H1 (cell line): Measurements from ENCODE around the gene NRN1L. TPM values are rescaled to one million over a fixed set of nuclear protein-coding genes. Genes with fewer than 3 reads are reported as not detected.

Experiments
- CTCF ChIA-PET: fragments of 300-600 bp; sonication (Branson Sonifier 250); formaldehyde crosslinking; loops from one replicate; lab custom pipeline; 2021; ENCODE audit not compliant: partially characterized antibody; lab: Charles Lee
- POLR2A ChIA-PET: fragments of 300-600 bp; sonication (Branson Sonifier 250); formaldehyde crosslinking; loops from one replicate; lab custom pipeline; 2021; ENCODE audit warnings: inconsistent platforms; ENCODE audit not compliant: partially characterized antibody; lab: Charles Lee
- DNase-seq, 2 experiments: peaks; one replicate each; pipeline versions ENCODE4 v3.0.0 to v3.0.0-alpha.2; 2010 to 2022; ENCODE audit warnings: low spot score in 2 of 2, low read depth in 1 of 2, mixed read lengths in 1 of 2
- FAIRE-seq: peaks from 2 replicates; lab custom pipeline; 2011; peaks lifted over from hg19 to GRCh38; lab: Jason Lieb, UNC
- H2AFZ ChIP-seq: 2 replicates; pipeline ENCODE4 v1.8.1; 2012; ENCODE audit warnings: low read length, inconsistent platforms
- H2AK5ac ChIP-seq: 2 replicates; pipeline ENCODE4 v1.6.1; 2013; ENCODE audit warnings: low read depth, low read length
- H2BK120ac ChIP-seq: replicated peaks from 2 replicates; pipeline ENCODE3; 2013; ENCODE audit warnings: low read depth, low read length, inconsistent platforms
- H2BK12ac ChIP-seq: 2 replicates; pipeline ENCODE4 v1.6.1; 2013; ENCODE audit warnings: low read depth, low read length
- H2BK15ac ChIP-seq: 2 replicates; pipeline ENCODE4 v1.6.1; 2013; ENCODE audit warnings: low read length
- H2BK20ac ChIP-seq: 2 replicates; pipeline ENCODE4 v1.6.1; 2013; ENCODE audit warnings: low read length
- H2BK5ac ChIP-seq: 2 replicates; pipeline ENCODE4 v1.6.1; 2013; ENCODE audit warnings: low read depth, low read length
- H3K14ac ChIP-seq: 2 replicates; pipeline ENCODE4 v1.6.1; 2013; ENCODE audit warnings: inconsistent platforms; ENCODE audit not compliant: insufficient read length
- H3K18ac ChIP-seq: 2 replicates; pipeline ENCODE4 v1.6.1; 2013; ENCODE audit warnings: low read length; ENCODE audit errors: extremely low read depth
- H3K23ac ChIP-seq: 2 replicates; pipeline ENCODE4 v1.6.1; 2013; ENCODE audit warnings: inconsistent platforms; ENCODE audit not compliant: insufficient read length
- H3K23me2 ChIP-seq: 2 replicates; pipeline ENCODE4 v1.6.1; 2013; ENCODE audit warnings: low read depth, low read length
- H3K27ac ChIP-seq: 2 replicates; pipeline ENCODE4 v1.6.1; 2011; ENCODE audit warnings: low read depth, low read length, inconsistent platforms
- H3K27me3 ChIP-seq, 4 experiments: replicated peaks in 1 of 4; 1 replicate in 1 of 4; 2 replicates in 3 of 4; pipeline versions ENCODE4 v1.6.1 to v1.8.1; 2011 to 2013; ENCODE audit warnings: low read length in 3 of 4, mild to moderate bottlenecking in 3 of 4, inconsistent platforms in 2 of 4, mixed read lengths in 2 of 4, moderate library complexity in 1 of 4; ENCODE audit not compliant: control insufficient read depth in 3 of 4, insufficient read depth in 3 of 4; ENCODE audit errors: extremely low read depth in 1 of 4
- H3K36me3 ChIP-seq, 4 experiments: 2 replicates each; pipeline versions ENCODE4 v1.6.1 to v1.8.1; 2011 to 2013; ENCODE audit warnings: mild to moderate bottlenecking in 4 of 4, low read length in 3 of 4, moderate library complexity in 2 of 4, control low read depth in 1 of 4, inconsistent platforms in 1 of 4; ENCODE audit not compliant: insufficient read depth in 4 of 4, control insufficient read depth in 2 of 4
- H3K4ac ChIP-seq: replicated peaks from 2 replicates; pipeline ENCODE3; 2013; ENCODE audit warnings: low read length, low read depth, mixed read lengths, inconsistent platforms; ENCODE audit not compliant: insufficient read length
- H3K4me1 ChIP-seq, 4 experiments: replicated peaks in 1 of 4; 1 replicate in 1 of 4; 2 replicates in 3 of 4; pipeline versions ENCODE4 v1.6.1 to v1.8.1; 2011 to 2013; ENCODE audit warnings: low read length in 3 of 4, inconsistent platforms in 2 of 4, mixed read lengths in 1 of 4; ENCODE audit not compliant: insufficient read depth in 4 of 4, control insufficient read depth in 3 of 4
- H3K4me2 ChIP-seq, 2 experiments: 2 replicates each; pipeline versions ENCODE4 v1.6.1 to v1.8.1; 2011 to 2013; ENCODE audit warnings: low read depth in 2 of 2, low read length in 2 of 2, control low read depth in 1 of 2, inconsistent platforms in 1 of 2, mild to moderate bottlenecking in 1 of 2; ENCODE audit not compliant: insufficient read depth in 1 of 2
- H3K4me3 ChIP-seq, 4 experiments: fragments of 200-600, 300-600 bp in 1 of 4; sonication (generic), shearing (Covaris generic), sonication (Bioruptor Twin) in 1 of 4; 2 replicates each; pipeline versions ENCODE4 v1.5.1 to v1.8.1; 2011 to 2016; ENCODE audit warnings: low read length in 4 of 4, low read depth in 3 of 4, control low read depth in 2 of 4, inconsistent platforms in 2 of 4, mild to moderate bottlenecking in 2 of 4, mixed read lengths in 1 of 4, moderate library complexity in 1 of 4; ENCODE audit not compliant: insufficient read depth in 2 of 4; ENCODE audit errors: extremely low read depth in 1 of 4
- H3K56ac ChIP-seq: replicated peaks from 2 replicates; pipeline ENCODE3; 2013; ENCODE audit warnings: low read depth, mild to moderate bottlenecking, mixed read lengths, low read length, inconsistent platforms; ENCODE audit not compliant: insufficient read length
- H3K79me1 ChIP-seq: 2 replicates; pipeline ENCODE4 v1.6.1; 2013; ENCODE audit warnings: low read depth, low read length, control low read depth
- H3K79me2 ChIP-seq, 2 experiments: 2 replicates each; pipeline versions ENCODE4 v1.6.1 to v1.8.1; 2012 to 2013; ENCODE audit warnings: low read length in 2 of 2, mild to moderate bottlenecking in 2 of 2, inconsistent platforms in 1 of 2; ENCODE audit not compliant: insufficient read depth in 2 of 2, control insufficient read depth in 1 of 2
- H3K9ac ChIP-seq, 4 experiments: replicated peaks in 1 of 4; 1 replicate in 1 of 4; 2 replicates in 3 of 4; pipeline versions ENCODE4 v1.6.1 to v1.8.1; 2011 to 2013; ENCODE audit warnings: low read depth in 3 of 4, low read length in 3 of 4, control low read depth in 2 of 4, mild to moderate bottlenecking in 2 of 4, moderate library complexity in 2 of 4, inconsistent platforms in 1 of 4; ENCODE audit errors: extremely low read depth in 1 of 4
- H3K9me3 ChIP-seq, 2 experiments: 2 replicates each; pipeline versions ENCODE4 v1.6.1 to v1.8.1; 2012 to 2013; ENCODE audit warnings: mild to moderate bottlenecking in 2 of 2, moderate library complexity in 2 of 2, control low read depth in 1 of 2, inconsistent platforms in 1 of 2, low read depth in 1 of 2, low read length in 1 of 2, mixed read lengths in 1 of 2; ENCODE audit not compliant: insufficient read depth in 2 of 2
- H4K20me1 ChIP-seq, 2 experiments: replicated peaks in 1 of 2; 2 replicates each; pipeline versions ENCODE3 to v1.8.1; 2011 to 2013; ENCODE audit warnings: inconsistent platforms in 2 of 2, low read length in 2 of 2, mild to moderate bottlenecking in 1 of 2; ENCODE audit not compliant: insufficient read depth in 2 of 2, control insufficient read depth in 1 of 2
- H4K5ac ChIP-seq: 2 replicates; pipeline ENCODE4 v1.6.1; 2013; ENCODE audit warnings: low read length, low read depth, mixed read lengths, inconsistent platforms; ENCODE audit not compliant: insufficient read length
- H4K8ac ChIP-seq: 2 replicates; pipeline ENCODE4 v1.8.0; 2013; ENCODE audit warnings: mild to moderate bottlenecking, moderate library complexity, low read length, inconsistent platforms; ENCODE audit not compliant: insufficient read depth; ENCODE audit errors: extremely low read depth
- H4K91ac ChIP-seq: replicated peaks from 2 replicates; pipeline ENCODE3; 2013; ENCODE audit warnings: low read length, mixed read lengths, inconsistent platforms; ENCODE audit not compliant: insufficient read length
- MAFK ChIP-seq: IDR thresholded peaks from 2 replicates; pipeline ENCODE4 v1.6.1; 2012; ENCODE audit warnings: low read depth, mild to moderate bottlenecking, improper control_type of control experiment, low read length
- WGBS, 2 experiments: shearing (Covaris generic) in 1 of 2; methylation state at CpG; one replicate each; pipeline versions ENCODE4 v1.1.6 to v1.1.7; 2013 to 2015; ENCODE audit warnings: low lambda C conversion rate in 2 of 2, mixed read lengths in 2 of 2, inconsistent platforms in 1 of 2, low coverage in 1 of 2, missing lambda C conversion rate in 1 of 2; ENCODE audit not compliant: insufficient replicate concordance in 2 of 2, insufficient coverage in 1 of 2, insufficient read length in 1 of 2; ENCODE audit errors: extremely low coverage in 1 of 2, missing lambda C conversion rate in 1 of 2; 5-methylcytosine and 5-hydroxymethylcytosine counted together
- polyA plus RNA-seq, 7 experiments: library from polyadenylated mRNA; depleted of rRNA in 3 of 7; stranded (reverse) in 5 of 7; unstranded in 2 of 7; fragments of >200 nt in 5 of 7; fragments of 200-250 nt in 2 of 7; gene quantifications; 1 replicate in 5 of 7; 2 replicates in 1 of 7; 4 replicates in 1 of 7; pipeline versions ENCODE4 v1.2.1 to v1.2.3, GENCODE V29; 2011 to 2013; ENCODE audit warnings: missing spikeins in 2 of 7, mixed read lengths in 2 of 7
- total RNA-seq: library from RNA; stranded (reverse); fragmentation: NEBNext Ultra II Directional; extraction: Animal tissue kit (Norgen Biotek cat#: 25700); gene quantifications from 2 replicates; pipeline ENCODE4 v1.2.1, GENCODE V29; 2021
- TF ChIP-seq, protein P1 (sequence below), 3 experiments: IDR thresholded peaks; 1 replicate in 2 of 3; 2 replicates in 1 of 3; pipeline versions ENCODE4 v1.5.1 to v1.6.1; 2011; ENCODE audit warnings: low read length in 3 of 3, mild to moderate bottlenecking in 3 of 3, inconsistent platforms in 2 of 3, low read depth in 1 of 3, moderate library complexity in 1 of 3; ENCODE audit not compliant: insufficient read depth in 1 of 3; ENCODE audit errors: control extremely low read depth in 1 of 3

The NRN1L gene
- total and polyA plus RNA-seq, 2 of the 8 experiments (the other 6 are each of a cell fraction or from before 2014, with no cell fraction given), result 4.1 to 35.2 TPM

DNA sequence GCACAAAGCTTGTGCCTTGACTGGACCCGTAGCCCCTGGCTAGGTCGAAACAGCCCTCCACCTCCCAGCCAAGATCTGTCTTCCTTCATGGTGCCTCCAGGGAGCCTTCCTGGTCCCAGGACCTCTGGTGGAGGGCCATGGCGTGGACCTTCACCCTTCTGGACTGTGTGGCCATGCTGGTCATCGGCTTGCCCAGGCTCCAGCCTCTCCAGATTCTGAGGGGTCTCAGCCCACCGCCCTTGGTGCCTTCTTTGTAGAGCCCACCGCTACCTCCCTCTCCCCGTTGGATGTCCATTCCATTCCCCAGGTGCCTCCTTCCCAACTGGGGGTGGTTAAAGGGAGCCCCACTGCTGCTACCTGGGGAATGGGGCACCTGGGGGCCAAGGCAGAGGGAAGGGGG, 43.5 kb downstream of the NRN1L start:
- Histone ChIP-seq H2BK120ac (no peak overlapping the region), H3K56ac (no peak overlapping the region), H4K5ac (no peak overlapping the region), H4K20me1 (peaks cover 7 to 27% of the 10 kb centered on the region in 2 experiments), H2BK12ac (no peak overlapping the region), H4K8ac (no peak overlapping the region), H3K23me2 (no peaks in the 10 kb centered on the region), H2BK20ac (no peak overlapping the region), H2AFZ (no peak overlapping the region), H3K4me3 (no peak overlapping the region), H3K23ac (no peak overlapping the region), H3K14ac (no peak overlapping the region), H3K18ac (no peak overlapping the region), H3K4ac (no peak overlapping the region), H2BK15ac (no peak overlapping the region), H3K4me1 (peaks cover 0 to 8% (median 4%) of the 10 kb centered on the region in 4 experiments; a peak in 5 of 7 replicates), H3K9ac (no peak overlapping the region), H3K27ac (no peak overlapping the region), H3K9me3 (no peaks in the 10 kb centered on the region), H3K27me3 (no peaks in the 10 kb centered on the region), H4K91ac (no peak overlapping the region), H3K36me3 (no peaks in the 10 kb centered on the region; a peak in 2 of 8 replicates), H3K4me2 (no peak overlapping the region), H3K79me1 (no peaks in the 10 kb centered on the region), H3K79me2 (no peaks in the 10 kb centered on the region), H2AK5ac (no peak overlapping the region), H2BK5ac (no peak overlapping the region)
- CTCF ChIA-PET, result interaction anchor here (0.9 to 27.1 kb wide), 15 partner anchors 8 to 408 kb away, joined by 3 to 623 read pairs (median 6); partner anchors contain the start of genes EDC4, NRN1L and PSKH1
- WGBS, 2 experiments, result 87% methylated on average over 7 of the region's 7 CpGs; no CpG with 5 or more reads in 1 of the 2 experiments
- POLR2A ChIA-PET, result interaction anchor here (1.3 to 7.5 kb wide), 4 partner anchors 7 to 44 kb away, joined by 4 to 43 read pairs (median 28); partner anchors contain the start of genes LCAT, NRN1L and PSMB10
- DNase-seq (no peak), FAIRE-seq (no peak)
- TF ChIP-seq, protein P1, sequence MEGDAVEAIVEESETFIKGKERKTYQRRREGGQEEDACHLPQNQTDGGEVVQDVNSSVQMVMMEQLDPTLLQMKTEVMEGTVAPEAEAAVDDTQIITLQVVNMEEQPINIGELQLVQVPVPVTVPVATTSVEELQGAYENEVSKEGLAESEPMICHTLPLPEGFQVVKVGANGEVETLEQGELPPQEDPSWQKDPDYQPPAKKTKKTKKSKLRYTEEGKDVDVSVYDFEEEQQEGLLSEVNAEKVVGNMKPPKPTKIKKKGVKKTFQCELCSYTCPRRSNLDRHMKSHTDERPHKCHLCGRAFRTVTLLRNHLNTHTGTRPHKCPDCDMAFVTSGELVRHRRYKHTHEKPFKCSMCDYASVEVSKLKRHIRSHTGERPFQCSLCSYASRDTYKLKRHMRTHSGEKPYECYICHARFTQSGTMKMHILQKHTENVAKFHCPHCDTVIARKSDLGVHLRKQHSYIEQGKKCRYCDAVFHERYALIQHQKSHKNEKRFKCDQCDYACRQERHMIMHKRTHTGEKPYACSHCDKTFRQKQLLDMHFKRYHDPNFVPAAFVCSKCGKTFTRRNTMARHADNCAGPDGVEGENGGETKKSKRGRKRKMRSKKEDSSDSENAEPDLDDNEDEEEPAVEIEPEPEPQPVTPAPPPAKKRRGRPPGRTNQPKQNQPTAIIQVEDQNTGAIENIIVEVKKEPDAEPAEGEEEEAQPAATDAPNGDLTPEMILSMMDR (IDR thresholded peaks at IDR 0.05; ENCODE audit: control extremely low read depth in 1 of 3, insufficient read depth in 1 of 3, low read depth in 1 of 3, low read length in 3 of 3), result no peak
- TF ChIP-seq MAFK, result no peak
- TF ChIP-seq, all 59 proteins: peak for 0
